Endothelial cell (in vitro differentiated cells): ENCODE measurements around the gene BRCA1. TPM values are rescaled to one million over a fixed set of nuclear protein-coding genes. Genes with fewer than 3 reads are reported as not detected.

Experiments
- DNase-seq: peaks from one replicate; pipeline ENCODE4 v3.0.0; 2021; ENCODE audit warnings: low spot score
- H3K27ac Mint-ChIP-seq: one replicate; pipeline ENCODE4 v1.8.0; 2021; ENCODE audit warnings: mixed read lengths, inconsistent platforms; ENCODE audit not compliant: unreplicated experiment
- H3K27me3 Mint-ChIP-seq: one replicate; pipeline ENCODE4 v1.8.0; 2021; ENCODE audit warnings: mild to moderate bottlenecking, moderate library complexity, mixed read lengths, inconsistent platforms; ENCODE audit not compliant: unreplicated experiment
- H3K36me3 Mint-ChIP-seq: one replicate; pipeline ENCODE4 v1.8.0; 2021; ENCODE audit warnings: mild to moderate bottlenecking, low read depth, mixed read lengths, inconsistent platforms; ENCODE audit not compliant: unreplicated experiment
- H3K4me1 Mint-ChIP-seq: one replicate; pipeline ENCODE4 v1.8.0; 2021; ENCODE audit warnings: mild to moderate bottlenecking, mixed read lengths, inconsistent platforms; ENCODE audit not compliant: unreplicated experiment
- H3K4me3 Mint-ChIP-seq: one replicate; pipeline ENCODE4 v1.8.0; 2021; ENCODE audit warnings: mild to moderate bottlenecking, mixed read lengths, inconsistent platforms; ENCODE audit not compliant: unreplicated experiment
- H3K9me3 Mint-ChIP-seq: one replicate; pipeline ENCODE4 v1.8.0; 2021; ENCODE audit warnings: mixed read lengths, inconsistent platforms; ENCODE audit not compliant: unreplicated experiment
- CTCF ChIP-seq: fragments of 200-600 bp; sonication (generic); IDR thresholded peaks from one replicate; pipeline ENCODE4 v1.5.0; 2021; ENCODE audit warnings: antibody characterized with exemption; ENCODE audit not compliant: unreplicated experiment
- total RNA-seq: library from RNA; stranded (reverse); fragmentation: NEBNext Ultra II Directional; extraction: Animal tissue kit (Norgen Biotek cat#: 25700); gene quantifications from one replicate; pipeline ENCODE4 v1.2.1, GENCODE V29; 2021; ENCODE audit not compliant: unreplicated experiment

The BRCA1 gene
- total RNA-seq, 1 donor from 2014 or later: 8.7 TPM

- no peak for TF ChIP-seq CTCF
- Mint-ChIP-seq H3K9me3 (no peaks in the 10 kb centered on the region), H3K4me1 (peaks cover 14% of the 10 kb centered on the region), H3K36me3 (no peaks in the 10 kb centered on the region), H3K27me3 (peaks cover 2% of the 10 kb centered on the region), H3K27ac (peak overlapping the region; percentile 28), H3K4me3 (no peak overlapping the region)
- DNase-seq: no peak
Measured at GRCh38 chr17:43042025-43042628, 83.0 kb downstream of the BRCA1 start.

- H3K9me3 Mint-ChIP-seq: no peaks in the 10 kb centered on the region
- no peak overlapping the region for H3K4me3 Mint-ChIP-seq
- H3K4me1 Mint-ChIP-seq: peaks cover 14% of the 10 kb centered on the region
- TF ChIP-seq CTCF: no peak
- no peak for DNase-seq
- peaks cover 2% of the 10 kb centered on the region for H3K27me3 Mint-ChIP-seq
- H3K36me3 Mint-ChIP-seq: no peaks in the 10 kb centered on the region
- H3K27ac Mint-ChIP-seq: no peak overlapping the region
Measured at GRCh38 chr17:43040655-43041054, 84.5 kb downstream of the BRCA1 start.

GRCh38 chr17:43039646-43040045, 85.5 kb downstream of the BRCA1 start:
- no peak for TF ChIP-seq CTCF
- H3K9me3 Mint-ChIP-seq: no peaks in the 10 kb centered on the region
- no peak for DNase-seq
- H3K4me3 Mint-ChIP-seq: no peak overlapping the region
- peaks cover 14% of the 10 kb centered on the region for H3K4me1 Mint-ChIP-seq
- H3K27me3 Mint-ChIP-seq: peaks cover 4% of the 10 kb centered on the region
- H3K27ac Mint-ChIP-seq: no peak overlapping the region
- no peaks in the 10 kb centered on the region for H3K36me3 Mint-ChIP-seq

- Mint-ChIP-seq H3K27me3 (peaks cover 2% of the 10 kb centered on the region), H3K9me3 (no peaks in the 10 kb centered on the region), H3K4me3 (no peak overlapping the region), H3K4me1 (peaks cover 11% of the 10 kb centered on the region), H3K27ac (no peak overlapping the region), H3K36me3 (no peaks in the 10 kb centered on the region)
- no peak for DNase-seq
- no peak for TF ChIP-seq CTCF
Measured at GRCh38 chr17:43034894-43035293, 90.3 kb downstream of the BRCA1 start.

- H3K4me1 Mint-ChIP-seq: peaks cover 11% of the 10 kb centered on the region
Measured at GRCh38 chr17:43033948-43034881, 90.9 kb downstream of the BRCA1 start.

More at GRCh38 chr17:43033948-43034881, 90.9 kb downstream of the BRCA1 start:
- TF ChIP-seq CTCF: no peak
- Mint-ChIP-seq H3K4me3 (no peak overlapping the region), H3K27ac (peak overlapping the region; percentile 84), H3K27me3 (peaks cover 2% of the 10 kb centered on the region), H3K36me3 (no peaks in the 10 kb centered on the region), H3K9me3 (no peaks in the 10 kb centered on the region)
- no peak for DNase-seq
